ENCODE results near the gene HM13. TPM values are rescaled to one million over a fixed set of nuclear protein-coding genes. Genes with fewer than 3 reads are reported as not detected.

Gene HM13
- total and polyA plus RNA-seq, 2 donors (not counting 1 experiment from before 2014, with no cell fraction given), result 73.2 to 85.1 TPM

- peaks cover 8 to 9% of the 10 kb centered on the region in 2 donors for H3K4me1 ChIP-seq (ENCODE audit: control insufficient read depth in 2 of 2, insufficient read depth in 2 of 2, low read length in 2 of 2)
- no peak overlapping the region for H3K27ac Mint-ChIP-seq
- intact Hi-C loops (cut with micrococcal nuclease), result no loop called here
- peak overlapping the region; percentile 97 for H3K4me3 Mint-ChIP-seq
- ChIA-PET CTCF (interaction anchor here (0.8 to 1.4 kb wide), 3 partner anchors 11 to 64 kb away, joined by 3 to 5 read pairs (median 4); no protein-coding TSS in a partner anchor), POLR2A (no interaction called here)
- peaks cover 4 to 62% of the 10 kb centered on the region in 2 experiments for H3K36me3 ChIP-seq (replicated peaks in 1 of 2; ENCODE audit: control extremely low read depth in 1 of 2, control insufficient read depth in 1 of 2, extremely low read depth in 1 of 2, insufficient read depth in 2 of 2, low read length in 1 of 2)
- H3K9me3 Mint-ChIP-seq (ENCODE audit: insufficient read depth), result no peaks in the 10 kb centered on the region
- 98% methylated on average over 9 of the region's 11 CpGs for WGBS (ENCODE audit: insufficient coverage)
- H3K4me3 ChIP-seq (ENCODE audit: control extremely low read depth in 1 of 5, extremely low read depth in 1 of 5, insufficient read depth in 1 of 5, low read depth in 2 of 5, low read length in 4 of 5), result no peak overlapping the region
- no peak overlapping the region for H3K4me2 ChIP-seq (replicated peaks; ENCODE audit: low read depth, low read length, poor library complexity, severe bottlenecking)
- no peak overlapping the region for H3K9ac ChIP-seq (ENCODE audit: low read length)
- no peak for TF ChIP-seq CTCF (IDR thresholded peaks at IDR 0.05)
- peaks cover 20% of the 10 kb centered on the region for H3K79me2 ChIP-seq (ENCODE audit: control insufficient read depth, insufficient read depth, low read length)
- H3K27me3 Mint-ChIP-seq, result no peaks in the 10 kb centered on the region
- no peaks in the 10 kb centered on the region for H3K9me3 ChIP-seq (ENCODE audit: control extremely low read depth in 1 of 3, control insufficient read depth in 2 of 3, insufficient read depth in 1 of 3, low read length in 2 of 3)
- ATAC-seq (ENCODE audit: low read depth) (no peak), DNase-seq (no peak)
- no peaks in the 10 kb centered on the region for H4K20me1 ChIP-seq (ENCODE audit: control insufficient read depth, insufficient read depth, low read length, poor library complexity, severe bottlenecking)
- H3K4me1 Mint-ChIP-seq, result peaks cover 19% of the 10 kb centered on the region
- no peak overlapping the region for H3K27ac ChIP-seq (ENCODE audit: low read length in 2 of 2)
- H2AFZ ChIP-seq (ENCODE audit: insufficient read depth, low read depth, low read length, poor library complexity, severe bottlenecking), result no peak overlapping the region
- no peaks in the 10 kb centered on the region for H3K27me3 ChIP-seq (replicated peaks in 1 of 4; ENCODE audit: control extremely low read depth in 1 of 4, control insufficient read depth in 3 of 4, insufficient read depth in 4 of 4, low read length in 3 of 4)
These were observed 34.7 kb downstream of the HM13 start for GRCh38 chr20:31548820-31549512.

GRCh38 chr20:31549513-31549880, 35.3 kb downstream of the HM13 start:
- Histone ChIP-seq H3K9ac (ENCODE audit: low read length) (no peak overlapping the region), H3K36me3 (replicated peaks in 1 of 2; ENCODE audit: control extremely low read depth in 1 of 2, control insufficient read depth in 1 of 2, extremely low read depth in 1 of 2, insufficient read depth in 2 of 2, low read length in 1 of 2) (peaks cover 4 to 62% of the 10 kb centered on the region in 2 experiments), H3K4me2 (replicated peaks; ENCODE audit: low read depth, low read length, poor library complexity, severe bottlenecking) (no peak overlapping the region), H3K79me2 (ENCODE audit: control insufficient read depth, insufficient read depth, low read length) (peaks cover 20% of the 10 kb centered on the region), H3K9me3 (ENCODE audit: control extremely low read depth in 1 of 3, control insufficient read depth in 2 of 3, insufficient read depth in 1 of 3, low read length in 2 of 3) (no peaks in the 10 kb centered on the region), H2AFZ (ENCODE audit: insufficient read depth, low read depth, low read length, poor library complexity, severe bottlenecking) (no peak overlapping the region), H3K27me3 (replicated peaks in 1 of 4; ENCODE audit: control extremely low read depth in 1 of 4, control insufficient read depth in 3 of 4, insufficient read depth in 4 of 4, low read length in 3 of 4) (no peaks in the 10 kb centered on the region), H4K20me1 (ENCODE audit: control insufficient read depth, insufficient read depth, low read length, poor library complexity, severe bottlenecking) (no peaks in the 10 kb centered on the region), H3K27ac (ENCODE audit: low read length in 2 of 2) (no peak overlapping the region), H3K4me1 (ENCODE audit: control insufficient read depth in 2 of 2, insufficient read depth in 2 of 2, low read length in 2 of 2) (peaks cover 8 to 9% of the 10 kb centered on the region in 2 donors), H3K4me3 (ENCODE audit: control extremely low read depth in 1 of 5, extremely low read depth in 1 of 5, insufficient read depth in 1 of 5, low read depth in 2 of 5, low read length in 4 of 5) (no peak overlapping the region)
- ChIA-PET POLR2A (no interaction called here), CTCF (interaction anchor here (5.8 to 15.1 kb wide), 2 partner anchors 12 to 65 kb away, joined by 51 to 587 read pairs; no protein-coding TSS in a partner anchor)
- ATAC-seq (ENCODE audit: low read depth) (no peak), DNase-seq (no peak)
- intact Hi-C loops (cut with micrococcal nuclease), result no loop called here
- Mint-ChIP-seq H3K9me3 (ENCODE audit: insufficient read depth) (no peaks in the 10 kb centered on the region), H3K27ac (no peak overlapping the region), H3K27me3 (no peaks in the 10 kb centered on the region), H3K4me1 (peaks cover 19% of the 10 kb centered on the region), H3K4me3 (no peak overlapping the region)
- TF ChIP-seq CTCF (IDR thresholded peaks at IDR 0.05), result no peak
- TF ChIP-seq EZH2 (IDR thresholded peaks at IDR 0.05; ENCODE audit: borderline replicate concordance, insufficient read depth, low read depth, low read length, poor library complexity, severe bottlenecking), result no peak
- WGBS (ENCODE audit: insufficient coverage), result 73% methylated on average over 3 of the region's 5 CpGs
